Testis (tissue), 2 donors: ENCODE data around the gene IFIT2.

Experiments
- CTCF ChIP-seq, 3 experiments: fragments of 450-650 bp in 2 of 3; fragments of 200-600 bp in 1 of 3; sonication (generic) in 1 of 3; IDR thresholded peaks; one replicate each; pipeline ENCODE4 v1.5.1; 2016 to 2019; ENCODE audit warnings: antibody characterized with exemption in 3 of 3, mild to moderate bottlenecking in 2 of 3, moderate library complexity in 1 of 3
- POLR2A ChIP-seq: fragments of 450-650 bp; IDR thresholded peaks from one replicate; pipeline ENCODE4 v1.6.1; 2017; ENCODE audit warnings: antibody characterized with exemption, mild to moderate bottlenecking, moderate library complexity

DNA sequence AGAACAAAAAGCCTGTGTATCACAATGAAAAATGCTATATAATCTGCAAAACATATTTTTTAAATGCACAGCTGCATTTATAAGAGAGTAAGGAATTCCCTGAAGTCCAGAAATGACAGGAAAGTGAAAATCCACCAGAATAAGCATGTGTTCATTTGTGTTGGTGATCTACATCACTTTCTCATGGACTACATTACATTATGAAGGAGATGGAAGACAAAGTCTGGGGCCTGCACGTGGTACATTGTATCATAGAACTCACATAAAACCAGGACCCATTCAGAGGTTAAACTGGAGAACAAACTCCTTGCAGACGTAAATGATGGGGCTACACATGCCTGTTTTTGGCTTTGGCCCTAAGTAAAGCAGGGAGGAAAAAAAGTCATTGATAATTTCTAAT lies 42.3 kb downstream of the IFIT2 start:
- TF ChIP-seq CTCF (IDR thresholded peaks at IDR 0.05) = no peak
- TF ChIP-seq POLR2A = no peak
